HEK293 (cell line): ENCODE measurements around the gene ZMYM2.

Experiments
- CTCF ChIA-PET: fragments of 350-600 bp; formaldehyde crosslinking; extraction: SDS; loops from one replicate; lab custom pipeline; 2021; ENCODE audit warnings: antibody characterized with exemption; lab: Yijun Ruan, JAX
- POLR2A ChIA-PET: fragments of 300-600 bp; formaldehyde crosslinking; extraction: SDS; loops from one replicate; lab custom pipeline; 2020; ENCODE audit warnings: antibody characterized with exemption, inconsistent platforms; lab: Yijun Ruan, JAX
- H3K27ac ChIP-seq: fragments of 200-500 bp; sonication (Bioruptor generic); 2 replicates; pipeline ENCODE4 v1.5.1; 2014; ENCODE audit warnings: low read depth, low read length, control low read depth, inconsistent platforms; ENCODE audit errors: extremely low read depth
- H3K36me3 ChIP-seq, 2 experiments: fragments of 200-500 bp in 1 of 2; sonication (Bioruptor generic) in 1 of 2; 1 replicate in 1 of 2; 2 replicates in 1 of 2; pipeline ENCODE4 v1.5.1; 2014 to 2017; ENCODE audit warnings: inconsistent platforms in 2 of 2, low read length in 2 of 2; ENCODE audit not compliant: control insufficient read depth in 2 of 2, insufficient read depth in 1 of 2
- H3K4me1 ChIP-seq: fragments of 200-500 bp; sonication (Bioruptor generic); 2 replicates; pipeline ENCODE4 v1.5.1; 2014; ENCODE audit warnings: mild to moderate bottlenecking, low read length, inconsistent platforms; ENCODE audit not compliant: control insufficient read depth, insufficient read depth
- H3K4me3 ChIP-seq: 2 replicates; pipeline ENCODE4 v1.5.1; 2011; ENCODE audit warnings: low read depth, mild to moderate bottlenecking, control low read depth, low read length, moderate library complexity
- H3K9me3 ChIP-seq: fragments of 200-500 bp; sonication (Bioruptor generic); 2 replicates; pipeline ENCODE4 v1.5.1; 2014; ENCODE audit warnings: low read depth, low read length, inconsistent platforms; ENCODE audit not compliant: control insufficient read depth, insufficient read depth
- EGR2 ChIP-seq: fragments of 450-650 bp; formaldehyde crosslinking; IDR thresholded peaks from 2 replicates; pipeline ENCODE4 v1.5.1; 2016; ENCODE audit warnings: low read depth, missing biosample characterization, missing genetic modification characterization
- GLI4 ChIP-seq: fragments of 450-650 bp; formaldehyde crosslinking; IDR thresholded peaks from 2 replicates; pipeline ENCODE4 v1.5.1; 2016; ENCODE audit warnings: missing biosample characterization, missing genetic modification characterization
- GLIS1 ChIP-seq: fragments of 450-650 bp; formaldehyde crosslinking; IDR thresholded peaks from 2 replicates; pipeline ENCODE4 v1.5.1; 2016; ENCODE audit warnings: missing biosample characterization, missing genetic modification characterization
- HOXC10 ChIP-seq: sonication (generic); formaldehyde crosslinking; IDR thresholded peaks from 2 replicates; pipeline ENCODE4 v1.8.1; 2023; ENCODE audit warnings: mild to moderate bottlenecking, missing genetic modification reagents
- INSM2 ChIP-seq: fragments of 450-650 bp; formaldehyde crosslinking; IDR thresholded peaks from 2 replicates; pipeline ENCODE4 v1.5.1; 2016; ENCODE audit warnings: missing biosample characterization, missing genetic modification characterization
- KLF10 ChIP-seq: fragments of 450-650 bp; IDR thresholded peaks from 2 replicates; pipeline ENCODE4 v1.5.1; 2018; ENCODE audit warnings: missing biosample characterization, mild to moderate bottlenecking, missing genetic modification characterization
- TSHZ1 ChIP-seq: fragments of 450-650 bp; formaldehyde crosslinking; IDR thresholded peaks from 2 replicates; pipeline ENCODE4 v1.5.1; 2016; ENCODE audit warnings: missing biosample characterization, missing genetic modification characterization, borderline replicate concordance
- ZFHX2 ChIP-seq: fragments of 450-650 bp; formaldehyde crosslinking; conservative IDR thresholded peaks from 2 replicates; pipeline ENCODE4 v1.5.1; 2016; ENCODE audit warnings: missing biosample characterization, missing genetic modification characterization
- ZFP41 ChIP-seq: fragments of 450-650 bp; formaldehyde crosslinking; IDR thresholded peaks from 2 replicates; pipeline ENCODE4 v1.5.1; 2016; ENCODE audit warnings: missing biosample characterization, missing genetic modification characterization, borderline replicate concordance
- ZFP69B ChIP-seq: fragments of 450-650 bp; formaldehyde crosslinking; IDR thresholded peaks from 2 replicates; pipeline ENCODE4 v1.5.1; 2016; ENCODE audit warnings: missing biosample characterization, missing genetic modification characterization
- ZNF221 ChIP-seq: fragments of 450-650 bp; formaldehyde crosslinking; IDR thresholded peaks from 2 replicates; pipeline ENCODE4 v1.5.1; 2017; ENCODE audit warnings: missing biosample characterization, missing genetic modification characterization, borderline replicate concordance
- ZNF548 ChIP-seq: fragments of 450-650 bp; formaldehyde crosslinking; IDR thresholded peaks from 2 replicates; pipeline ENCODE4 v1.5.1; 2016; ENCODE audit warnings: missing biosample characterization, missing genetic modification characterization
- ZNF571 ChIP-seq: fragments of 450-650 bp; formaldehyde crosslinking; IDR thresholded peaks from 2 replicates; pipeline ENCODE4 v1.5.0; 2017; ENCODE audit warnings: missing biosample characterization, missing genetic modification characterization
- ZNF660 ChIP-seq: fragments of 450-650 bp; IDR thresholded peaks from 2 replicates; pipeline ENCODE4 v1.5.1; 2018; ENCODE audit warnings: missing biosample characterization, mild to moderate bottlenecking, missing genetic modification characterization
- ZNF747 ChIP-seq: fragments of 450-650 bp; formaldehyde crosslinking; IDR thresholded peaks from 2 replicates; pipeline ENCODE4 v1.5.1; 2016; ENCODE audit warnings: missing biosample characterization, missing genetic modification characterization
- ZNF785 ChIP-seq: fragments of 450-650 bp; formaldehyde crosslinking; IDR thresholded peaks from 2 replicates; pipeline ENCODE4 v1.5.1; 2016; ENCODE audit warnings: missing biosample characterization, missing genetic modification characterization
- ZSCAN30 ChIP-seq: fragments of 450-650 bp; IDR thresholded peaks from 2 replicates; pipeline ENCODE4 v1.5.1; 2018; ENCODE audit warnings: missing biosample characterization, mild to moderate bottlenecking, missing genetic modification characterization, moderate library complexity
- ZXDB ChIP-seq: fragments of 450-650 bp; formaldehyde crosslinking; IDR thresholded peaks from 2 replicates; pipeline ENCODE4 v1.5.1; 2016; ENCODE audit warnings: missing biosample characterization, missing genetic modification characterization
- TF ChIP-seq, protein P1 (sequence below): fragments of 450-650 bp; formaldehyde crosslinking; IDR thresholded peaks from 2 replicates; pipeline ENCODE4 v1.5.1; 2017; ENCODE audit warnings: missing biosample characterization, missing genetic modification characterization
- TF ChIP-seq, protein P2 (sequence below): fragments of 450-650 bp; formaldehyde crosslinking; IDR thresholded peaks from 2 replicates; pipeline ENCODE4 v1.5.1; 2016; ENCODE audit warnings: missing biosample characterization, missing genetic modification characterization, low read depth

ZMYM2 gene

DNA sequence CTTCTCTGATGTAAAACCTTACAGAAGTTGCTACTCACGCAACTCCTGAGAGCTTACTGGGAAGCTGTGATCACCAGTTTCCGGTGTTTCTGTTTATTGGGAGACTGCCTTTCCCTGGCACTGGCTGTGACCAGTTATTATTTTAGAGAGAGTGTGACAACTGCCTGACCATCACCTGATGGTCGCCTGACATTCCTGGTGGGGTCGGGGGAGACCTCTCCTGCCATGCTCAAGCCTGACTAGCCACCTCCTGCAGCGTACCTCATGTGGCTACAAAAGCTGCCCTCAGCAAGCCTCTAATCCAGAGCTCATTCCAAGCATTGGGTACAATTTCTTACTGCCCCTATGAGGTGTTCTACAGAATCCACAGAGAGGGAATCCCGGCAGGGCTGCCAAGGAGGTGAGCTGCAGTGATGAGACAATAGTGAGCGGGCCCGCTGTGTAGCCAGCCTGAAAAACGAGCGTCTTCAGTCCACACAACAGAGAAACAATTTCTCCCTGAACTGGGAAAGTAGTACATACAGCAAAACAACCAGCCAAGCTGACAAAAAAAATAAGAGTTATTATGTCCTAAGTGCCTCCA lies 173.6 kb downstream of the ZMYM2 start:
- Histone ChIP-seq H3K4me1 (no peaks in the 10 kb centered on the region; the same call in 1 of the 2 replicates), H3K36me3 (no peaks in the 10 kb centered on the region), H3K27ac (no peak overlapping the region), H3K9me3 (no peaks in the 10 kb centered on the region), H3K4me3 (no peak overlapping the region)
- CTCF ChIA-PET: interaction anchor here (0.5 kb wide), 1 partner anchor 390 kb away, joined by 7 read pairs; no protein-coding TSS in a partner anchor
- POLR2A ChIA-PET: interaction anchor here (1.2 kb wide), 1 partner anchor 13 kb away, joined by 3 read pairs; no protein-coding TSS in a partner anchor
- TF ChIP-seq ZNF571 (tag by site-specific recombination): no peak
- TF ChIP-seq ZNF548 (tag by site-specific recombination): no peak
- TF ChIP-seq ZFP69B: no peak
- no peak for TF ChIP-seq GLIS1 (tag by site-specific recombination)
- TF ChIP-seq ZNF747 (tag by site-specific recombination): no peak

DNA sequence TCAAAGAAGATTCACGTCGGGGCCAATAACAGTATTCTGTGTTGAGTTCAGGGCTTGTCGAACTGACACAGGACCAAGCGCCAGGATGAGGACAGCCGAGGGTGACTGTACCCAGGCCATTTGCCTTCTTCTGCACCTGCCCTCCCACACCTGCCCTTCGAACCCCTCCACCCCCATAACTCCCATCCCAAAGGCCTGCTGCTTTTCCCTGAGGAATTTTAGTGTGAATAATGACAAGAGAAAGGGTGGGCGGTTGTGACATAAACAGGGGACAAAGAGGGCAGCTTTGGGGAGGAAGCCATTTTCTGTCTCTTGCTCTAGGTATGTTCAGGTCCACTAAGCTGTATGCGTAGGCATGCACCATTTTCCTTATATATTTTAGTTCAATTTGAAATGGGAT lies 176.2 kb downstream of the ZMYM2 start:
- no peak overlapping the region for H3K4me3 ChIP-seq
- no peak for TF ChIP-seq GLI4 (tag by site-specific recombination)
- TF ChIP-seq, protein P1, sequence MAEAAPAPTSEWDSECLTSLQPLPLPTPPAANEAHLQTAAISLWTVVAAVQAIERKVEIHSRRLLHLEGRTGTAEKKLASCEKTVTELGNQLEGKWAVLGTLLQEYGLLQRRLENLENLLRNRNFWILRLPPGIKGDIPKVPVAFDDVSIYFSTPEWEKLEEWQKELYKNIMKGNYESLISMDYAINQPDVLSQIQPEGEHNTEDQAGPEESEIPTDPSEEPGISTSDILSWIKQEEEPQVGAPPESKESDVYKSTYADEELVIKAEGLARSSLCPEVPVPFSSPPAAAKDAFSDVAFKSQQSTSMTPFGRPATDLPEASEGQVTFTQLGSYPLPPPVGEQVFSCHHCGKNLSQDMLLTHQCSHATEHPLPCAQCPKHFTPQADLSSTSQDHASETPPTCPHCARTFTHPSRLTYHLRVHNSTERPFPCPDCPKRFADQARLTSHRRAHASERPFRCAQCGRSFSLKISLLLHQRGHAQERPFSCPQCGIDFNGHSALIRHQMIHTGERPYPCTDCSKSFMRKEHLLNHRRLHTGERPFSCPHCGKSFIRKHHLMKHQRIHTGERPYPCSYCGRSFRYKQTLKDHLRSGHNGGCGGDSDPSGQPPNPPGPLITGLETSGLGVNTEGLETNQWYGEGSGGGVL (tag by site-specific recombination): no peak
- peak; percentile 52 for TF ChIP-seq ZFHX2 (tag by site-specific recombination)
- no peak for TF ChIP-seq ZNF660
- TF ChIP-seq EGR2 (tag by site-specific recombination): peak; percentile 69
- TF ChIP-seq KLF10 (tag by site-specific recombination): no peak
- TF ChIP-seq ZXDB (tag by site-specific recombination): no peak
- TF ChIP-seq HOXC10 (CRISPR knock-in tag): no peak
- no peak for TF ChIP-seq ZSCAN30 (tag by site-specific recombination)
- no peak for TF ChIP-seq ZNF785 (tag by site-specific recombination)
- TF ChIP-seq, all 188 proteins: peak for 2
- CTCF ChIA-PET: interaction anchor here (0.6 kb wide), 1 partner anchor 320 kb away, joined by 5 read pairs; no protein-coding TSS in a partner anchor
- Histone ChIP-seq H3K4me1 (no peaks in the 10 kb centered on the region), H3K36me3 (no peaks in the 10 kb centered on the region), H3K27ac (no peak overlapping the region), H3K9me3 (no peaks in the 10 kb centered on the region)
- POLR2A ChIA-PET: no interaction called here

GRCh38 chr13:20136781-20137703 lies 178.5 kb downstream of the ZMYM2 start:
- Histone ChIP-seq H3K9me3 (no peaks in the 10 kb centered on the region), H3K27ac (no peak overlapping the region), H3K4me1 (peaks cover 13% of the 10 kb centered on the region), H3K36me3 (no peaks in the 10 kb centered on the region), H3K4me3 (no peak overlapping the region)
- ChIA-PET POLR2A (interaction anchor here (0.6 kb wide), 1 partner anchor 30 kb away, joined by 3 read pairs; no protein-coding TSS in a partner anchor), CTCF (no interaction called here)
- no peak for TF ChIP-seq ZNF221 (tag by site-specific recombination)
- no peak for TF ChIP-seq INSM2 (tag by site-specific recombination)
- no peak for TF ChIP-seq ZFHX2 (tag by site-specific recombination)
- no peak for TF ChIP-seq ZFP41 (tag by site-specific recombination)
- TF ChIP-seq, protein P2, sequence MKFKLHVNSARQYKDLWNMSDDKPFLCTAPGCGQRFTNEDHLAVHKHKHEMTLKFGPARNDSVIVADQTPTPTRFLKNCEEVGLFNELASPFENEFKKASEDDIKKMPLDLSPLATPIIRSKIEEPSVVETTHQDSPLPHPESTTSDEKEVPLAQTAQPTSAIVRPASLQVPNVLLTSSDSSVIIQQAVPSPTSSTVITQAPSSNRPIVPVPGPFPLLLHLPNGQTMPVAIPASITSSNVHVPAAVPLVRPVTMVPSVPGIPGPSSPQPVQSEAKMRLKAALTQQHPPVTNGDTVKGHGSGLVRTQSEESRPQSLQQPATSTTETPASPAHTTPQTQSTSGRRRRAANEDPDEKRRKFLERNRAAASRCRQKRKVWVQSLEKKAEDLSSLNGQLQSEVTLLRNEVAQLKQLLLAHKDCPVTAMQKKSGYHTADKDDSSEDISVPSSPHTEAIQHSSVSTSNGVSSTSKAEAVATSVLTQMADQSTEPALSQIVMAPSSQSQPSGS (tag by site-specific recombination): no peak
- no peak for TF ChIP-seq TSHZ1 (tag by site-specific recombination)
